Activated naive CD4-positive, alpha-beta T cell treated with anti-CD3 and anti-CD28 coated beads, Interleukin-2, amount 50 U/mL, for 24 hours (primary cell): ENCODE results near the gene MUC20.
"Not testable (repeated sequence)": the region's sequence is repeated elsewhere in the genome, so short reads cannot be mapped to it uniquely, and the experiment has no call there.

ENCODE experiments used
- H3K27ac Mint-ChIP-seq: one replicate; pipeline ENCODE4 v1.8.0; 2021; ENCODE audit warnings: mild to moderate bottlenecking, mixed read lengths
- H3K27me3 Mint-ChIP-seq: one replicate; pipeline ENCODE4 v1.8.0; 2021; ENCODE audit warnings: mixed read lengths
- H3K36me3 Mint-ChIP-seq: one replicate; pipeline ENCODE4 v1.8.0; 2021; ENCODE audit warnings: mixed read lengths
- H3K4me1 Mint-ChIP-seq: one replicate; pipeline ENCODE4 v1.8.0; 2021; ENCODE audit warnings: mixed read lengths
- H3K4me3 Mint-ChIP-seq: one replicate; pipeline ENCODE4 v1.8.0; 2021; ENCODE audit warnings: mild to moderate bottlenecking, mixed read lengths
- H3K9me3 Mint-ChIP-seq: one replicate; pipeline ENCODE4 v1.8.0; 2021; ENCODE audit warnings: mixed read lengths

MUC20 gene

DNA sequence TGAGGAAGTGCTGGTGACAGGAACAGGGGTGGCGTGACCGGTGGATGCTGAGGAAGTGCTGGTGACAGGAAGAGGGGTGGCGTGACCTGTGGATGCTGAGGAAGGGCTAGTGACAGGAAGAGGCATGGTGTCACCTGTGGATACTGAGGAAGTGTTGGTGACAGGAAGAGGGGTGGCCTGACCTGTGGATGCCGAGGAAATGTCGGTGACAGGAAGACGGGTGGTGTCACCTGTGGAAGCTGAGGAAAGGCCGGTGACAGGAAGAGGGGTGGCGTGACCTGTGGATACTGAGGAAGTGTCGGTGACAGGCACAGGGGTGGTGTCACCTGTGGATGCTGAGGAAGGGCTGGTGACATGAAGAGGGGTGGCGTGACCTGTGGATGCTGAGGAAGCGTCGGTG lies 60.5 kb downstream of the MUC20 start:
- Mint-ChIP-seq H3K4me3 (peak overlapping the region; percentile 24), H3K4me1 (peaks cover 59% of the 10 kb centered on the region), H3K36me3 (peaks cover 18% of the 10 kb centered on the region), H3K27ac (peak overlapping the region; percentile 82)
- H3K27me3 Mint-ChIP-seq, H3K9me3 Mint-ChIP-seq: not testable (repeated sequence)
